K562 (cell line): ENCODE data around the gene FIGNL1. TPM values are rescaled to one million over a fixed set of nuclear protein-coding genes. Genes with fewer than 3 reads are reported as not detected.
A peak's percentile ranks its signal among the peaks of the same experiment; 100 is the strongest.

Experiments used
- ARNT ChIP-seq, 2 experiments: fragments of 450-650 bp; IDR thresholded peaks; 2 replicates each; pipeline ENCODE4 v1.6.1; 2016; ENCODE audit warnings: mild to moderate bottlenecking in 1 of 2
- CTCF ChIP-seq, 3 experiments: IDR thresholded peaks in 2 of 3; conservative IDR thresholded peaks in 1 of 3; 2 replicates each; pipeline ENCODE4 v1.5.1; 2011 to 2012; ENCODE audit warnings: low read length in 3 of 3, mild to moderate bottlenecking in 3 of 3, control low read depth in 2 of 3, improper control_type of control experiment in 1 of 3, inconsistent platforms in 1 of 3, low read depth in 1 of 3, mixed read lengths in 1 of 3, moderate library complexity in 1 of 3; ENCODE audit not compliant: insufficient read depth in 2 of 3
- HNRNPUL1 ChIP-seq: fragments of 200-400 bp; formaldehyde crosslinking; IDR thresholded peaks from 2 replicates; pipeline ENCODE4 v1.6.1; 2017; ENCODE audit warnings: low read length
- LEF1 ChIP-seq: fragments of 450-650 bp; IDR thresholded peaks from 2 replicates; pipeline ENCODE4 v1.6.1; 2016; ENCODE audit warnings: mild to moderate bottlenecking
- PURB ChIP-seq: sonication (generic); formaldehyde crosslinking; IDR thresholded peaks from 2 replicates; pipeline ENCODE4 v1.9.0; 2021; ENCODE audit warnings: low read depth, mild to moderate bottlenecking, missing genetic modification reagents
- SMAD4 ChIP-seq: fragments of 250-450 bp; sonication (Bioruptor Pico); conservative IDR thresholded peaks from 2 replicates; pipeline ENCODE4 v1.8.0; 2021; ENCODE audit warnings: inconsistent platforms, mild to moderate bottlenecking, moderate library complexity
- SPI1 ChIP-seq: IDR thresholded peaks from 2 replicates; pipeline ENCODE4 v1.6.1; 2011; ENCODE audit warnings: low read depth, low read length, control low read depth, borderline replicate concordance
- TAL1 ChIP-seq: fragments of 450-650 bp; IDR thresholded peaks from 2 replicates; pipeline ENCODE4 v1.6.1; 2016; ENCODE audit warnings: mild to moderate bottlenecking
- THAP7 ChIP-seq: fragments of 250-450 bp; sonication (Bioruptor Pico); IDR thresholded peaks from 2 replicates; pipeline ENCODE4 v1.5.0; 2021
- ZBTB9 ChIP-seq: fragments of 450-650 bp; formaldehyde crosslinking; IDR thresholded peaks from 2 replicates; pipeline ENCODE4 v1.4.0; 2020; ENCODE audit warnings: mild to moderate bottlenecking, moderate library complexity
- ZNF224 ChIP-seq: sonication (generic); formaldehyde crosslinking; IDR thresholded peaks from 2 replicates; pipeline ENCODE4 v1.8.0; 2022; ENCODE audit warnings: mild to moderate bottlenecking, missing genetic modification reagents
- ZNF408 ChIP-seq: fragments of 250-450 bp; sonication (Bioruptor Pico); IDR thresholded peaks from 2 replicates; pipeline ENCODE4 v1.4.0; 2020; ENCODE audit warnings: low read depth, mild to moderate bottlenecking, moderate library complexity
- ZZZ3 ChIP-seq: fragments of 450-650 bp; IDR thresholded peaks from 2 replicates; pipeline ENCODE4 v1.6.1; 2016; ENCODE audit warnings: antibody characterized with exemption, mild to moderate bottlenecking, moderate library complexity
- polyA plus RNA-seq, 8 experiments: library from polyadenylated mRNA; depleted of rRNA in 4 of 8; stranded (reverse) in 5 of 8; unstranded in 3 of 8; fragments of >200 nt; fragmentation: Nextera tagmentation in 2 of 8; fragmentation: Illumina TruSeq in 1 of 8; extraction: Ambion mirVana in 2 of 8; extraction: Trizol in 1 of 8; gene quantifications; 2 replicates each; pipeline versions ENCODE4 v1.2.1 to v1.2.3, GENCODE V29; 2011 to 2014; ENCODE audit warnings: inconsistent platforms in 1 of 8, missing spikeins in 1 of 8
- total RNA-seq, 7 experiments: library from RNA; depleted of rRNA in 6 of 7; stranded (reverse); fragments of >200 nt in 6 of 7; fragmentation: Illumina TruSeq in 2 of 7; extraction: Trizol in 2 of 7; gene quantifications; 2 replicates each; pipeline versions ENCODE4 v1.2.1 to v1.2.3, GENCODE V29; 2011 to 2021; ENCODE audit warnings: low replicate concordance in 1 of 7
- TF ChIP-seq, protein P1 (sequence below): sonication (generic); formaldehyde crosslinking; IDR thresholded peaks from 2 replicates; pipeline ENCODE4 v1.8.0; 2022; ENCODE audit warnings: mild to moderate bottlenecking, missing genetic modification reagents
- TF ChIP-seq, protein P2 (sequence below): fragments of 450-650 bp; IDR thresholded peaks from 2 replicates; pipeline ENCODE4 v1.7.0; 2016; ENCODE audit warnings: borderline replicate concordance
- TF ChIP-seq, protein P3 (sequence below), 2 experiments: fragments of 450-650 bp; IDR thresholded peaks; 2 replicates each; pipeline ENCODE4 v1.6.1; 2016

Gene FIGNL1
- total and polyA plus RNA-seq, 9 of the 15 experiments (the other 6 are each of a cell fraction or from before 2014, with no cell fraction given), result 15.5 to 48.3 (median 27.6) TPM

DNA sequence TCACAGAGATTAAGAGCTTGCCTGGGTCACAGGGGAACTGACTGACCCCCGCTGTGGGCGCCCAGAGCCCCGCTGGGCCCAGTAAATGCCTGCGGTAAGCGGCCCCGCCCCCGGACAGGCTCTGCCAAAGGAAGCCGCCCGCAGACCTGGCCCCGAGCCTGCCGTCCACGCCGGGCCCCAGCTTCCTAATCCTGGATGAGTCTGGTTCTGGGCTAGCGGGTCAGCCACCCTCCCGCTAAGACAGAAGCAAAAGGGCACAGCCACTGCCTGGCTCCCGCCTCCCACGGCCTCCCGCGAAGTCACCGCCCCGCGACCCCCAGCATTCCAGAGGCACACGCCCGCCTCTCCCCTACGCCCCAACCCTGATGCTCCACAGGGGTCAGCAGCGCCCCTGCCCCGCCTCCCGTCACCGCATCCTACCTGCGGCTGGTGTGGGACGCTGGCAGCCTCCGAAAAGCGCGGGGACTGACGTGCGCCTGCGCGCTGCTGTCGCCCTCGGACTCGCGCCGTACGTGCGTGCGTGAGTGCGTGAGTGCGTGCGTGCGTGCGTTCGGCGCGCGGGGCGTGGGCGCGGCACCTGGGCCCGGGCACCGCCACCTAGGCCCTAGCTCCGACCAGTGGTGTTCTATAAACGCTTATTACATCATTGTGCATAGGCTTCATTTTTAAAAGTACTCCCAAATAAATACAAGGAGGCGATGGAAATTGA, at the start of gene FIGNL1 (continued):
- TF ChIP-seq, protein P1, sequence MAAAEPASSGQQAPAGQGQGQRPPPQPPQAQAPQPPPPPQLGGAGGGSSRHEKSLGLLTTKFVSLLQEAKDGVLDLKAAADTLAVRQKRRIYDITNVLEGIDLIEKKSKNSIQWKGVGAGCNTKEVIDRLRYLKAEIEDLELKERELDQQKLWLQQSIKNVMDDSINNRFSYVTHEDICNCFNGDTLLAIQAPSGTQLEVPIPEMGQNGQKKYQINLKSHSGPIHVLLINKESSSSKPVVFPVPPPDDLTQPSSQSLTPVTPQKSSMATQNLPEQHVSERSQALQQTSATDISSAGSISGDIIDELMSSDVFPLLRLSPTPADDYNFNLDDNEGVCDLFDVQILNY (CRISPR knock-in tag), result 0 out of 2 replicates have a peak, but pooled peaks have one; percentile 18
- no peak for TF ChIP-seq ZNF408
- no peak for TF ChIP-seq CTCF (IDR thresholded peaks at IDR 0.05 in 2 of 3, conservative IDR thresholded peaks at IDR 0.05 in 1 of 3; ENCODE audit: insufficient read depth in 2 of 3, low read depth in 1 of 3, low read length in 3 of 3)
- no peak for TF ChIP-seq THAP7
- no peak for TF ChIP-seq LEF1
- TF ChIP-seq ZZZ3, result peak; percentile 74; the same call in 1 of the 2 replicates
- TF ChIP-seq TAL1, result no peak
- no peak for TF ChIP-seq HNRNPUL1
- TF ChIP-seq, protein P2, sequence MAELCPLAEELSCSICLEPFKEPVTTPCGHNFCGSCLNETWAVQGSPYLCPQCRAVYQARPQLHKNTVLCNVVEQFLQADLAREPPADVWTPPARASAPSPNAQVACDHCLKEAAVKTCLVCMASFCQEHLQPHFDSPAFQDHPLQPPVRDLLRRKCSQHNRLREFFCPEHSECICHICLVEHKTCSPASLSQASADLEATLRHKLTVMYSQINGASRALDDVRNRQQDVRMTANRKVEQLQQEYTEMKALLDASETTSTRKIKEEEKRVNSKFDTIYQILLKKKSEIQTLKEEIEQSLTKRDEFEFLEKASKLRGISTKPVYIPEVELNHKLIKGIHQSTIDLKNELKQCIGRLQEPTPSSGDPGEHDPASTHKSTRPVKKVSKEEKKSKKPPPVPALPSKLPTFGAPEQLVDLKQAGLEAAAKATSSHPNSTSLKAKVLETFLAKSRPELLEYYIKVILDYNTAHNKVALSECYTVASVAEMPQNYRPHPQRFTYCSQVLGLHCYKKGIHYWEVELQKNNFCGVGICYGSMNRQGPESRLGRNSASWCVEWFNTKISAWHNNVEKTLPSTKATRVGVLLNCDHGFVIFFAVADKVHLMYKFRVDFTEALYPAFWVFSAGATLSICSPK, result no peak
- TF ChIP-seq, protein P3, sequence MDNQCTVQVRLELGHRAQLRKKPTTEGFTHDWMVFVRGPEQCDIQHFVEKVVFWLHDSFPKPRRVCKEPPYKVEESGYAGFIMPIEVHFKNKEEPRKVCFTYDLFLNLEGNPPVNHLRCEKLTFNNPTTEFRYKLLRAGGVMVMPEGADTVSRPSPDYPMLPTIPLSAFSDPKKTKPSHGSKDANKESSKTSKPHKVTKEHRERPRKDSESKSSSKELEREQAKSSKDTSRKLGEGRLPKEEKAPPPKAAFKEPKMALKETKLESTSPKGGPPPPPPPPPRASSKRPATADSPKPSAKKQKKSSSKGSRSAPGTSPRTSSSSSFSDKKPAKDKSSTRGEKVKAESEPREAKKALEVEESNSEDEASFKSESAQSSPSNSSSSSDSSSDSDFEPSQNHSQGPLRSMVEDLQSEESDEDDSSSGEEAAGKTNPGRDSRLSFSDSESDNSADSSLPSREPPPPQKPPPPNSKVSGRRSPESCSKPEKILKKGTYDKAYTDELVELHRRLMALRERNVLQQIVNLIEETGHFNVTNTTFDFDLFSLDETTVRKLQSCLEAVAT (IDR thresholded peaks at IDR 0.05), result no peak
- no peak; the same call in 1 of the 2 replicates for TF ChIP-seq SMAD4
- TF ChIP-seq ARNT (IDR thresholded peaks at IDR 0.05), result no peak
- no peak for TF ChIP-seq PURB
- TF ChIP-seq ZNF224 (CRISPR knock-in tag), result peak; percentile 75
- no peak for TF ChIP-seq SPI1
- TF ChIP-seq ZBTB9 (CRISPR knock-in tag), result no peak; the same call in 1 of the 2 replicates
